CD4-positive, alpha-beta T cell treated with Interleukin-2 at 100 ng/mL for 4 hours (primary cell): ENCODE results near the gene IGDCC3.

Experiments
- DNase-seq: peaks from one replicate; pipeline ENCODE4 v3.0.0-alpha.2; 2020; ENCODE audit warnings: low spot score

IGDCC3 gene

GRCh38 chr15:65377976-65378366, at the start of gene IGDCC3:
Gene IGDCC3 (minus strand): TSS chr15:65378002. CDS start chr15:65377788, 214 bp downstream.
- no peak for DNase-seq

GRCh38 chr15:65426216-65426853, 48.5 kb upstream of the IGDCC3 start:
- no peak for DNase-seq

- DNase-seq, result no peak
Measured at GRCh38 chr15:65424683-65425082, 46.9 kb upstream of the IGDCC3 start.

GRCh38 chr15:65423976-65424679, 46.3 kb upstream of the IGDCC3 start:
- DNase-seq, result no peak

- DNase-seq, result no peak
Measured at GRCh38 chr15:65423150-65423975, 45.6 kb upstream of the IGDCC3 start.

GRCh38 chr15:65421360-65422215, 43.8 kb upstream of the IGDCC3 start:
- no peak for DNase-seq

- no peak for DNase-seq
Measured at GRCh38 chr15:65420975-65421359, 43.2 kb upstream of the IGDCC3 start.

GRCh38 chr15:65418596-65418995, 40.8 kb upstream of the IGDCC3 start:
- no peak for DNase-seq

GRCh38 chr15:65416845-65417416, 39.1 kb upstream of the IGDCC3 start:
- no peak for DNase-seq

- no peak for DNase-seq
Measured at GRCh38 chr15:65414841-65415621, 37.2 kb upstream of the IGDCC3 start.

- DNase-seq, result no peak
Measured at GRCh38 chr15:65413760-65414144, 36.0 kb upstream of the IGDCC3 start.

- no peak for DNase-seq
Measured at GRCh38 chr15:65413051-65413759, 35.4 kb upstream of the IGDCC3 start.

GRCh38 chr15:65412556-65412955, 34.8 kb upstream of the IGDCC3 start:
- DNase-seq, result no peak

GRCh38 chr15:65411465-65412071, 33.8 kb upstream of the IGDCC3 start:
- DNase-seq, result no peak

- DNase-seq, result no peak
Measured at GRCh38 chr15:65410972-65411371, 33.2 kb upstream of the IGDCC3 start.

- DNase-seq, result no peak
Measured at GRCh38 chr15:65410036-65410435, 32.2 kb upstream of the IGDCC3 start.

- no peak for DNase-seq
Measured at GRCh38 chr15:65409036-65409631, 31.3 kb upstream of the IGDCC3 start.

- DNase-seq, result no peak
Measured at GRCh38 chr15:65408324-65409035, 30.7 kb upstream of the IGDCC3 start.
